ENCODE data around the gene ROCK2. TPM values are rescaled to one million over a fixed set of nuclear protein-coding genes. Genes with fewer than 3 reads are reported as not detected.

The ROCK2 gene
- 10 to 100 TPM; 33.3 to 42.9 (median 38.3) TPM for polyA plus RNA-seq (ENCODE audit: insufficient read length in 4 of 4)

- DNase-seq (ENCODE audit: low read depth in 4 of 4, low spot score in 2 of 4) = peak in 3 of 4 donors; percentile 74 to 80 (median 78)
These were observed at the start of gene ROCK2 for GRCh38 chr2:11344342-11344955. Gene ROCK2 (minus strand): TSS chr2:11344636. CDS start chr2:11344136, 500 bp downstream.

GRCh38 chr2:11393711-11394236 lies 49.3 kb upstream of the ROCK2 start:
- no peak for DNase-seq (ENCODE audit: low read depth in 4 of 4, low spot score in 2 of 4)

- DNase-seq (ENCODE audit: low read depth in 4 of 4, low spot score in 2 of 4) = no peak
These were observed 47.5 kb upstream of the ROCK2 start for GRCh38 chr2:11391942-11392266.

GRCh38 chr2:11390399-11390658 lies 45.9 kb upstream of the ROCK2 start:
- DNase-seq (ENCODE audit: low read depth in 4 of 4, low spot score in 2 of 4) = no peak

GRCh38 chr2:11389551-11390398 lies 45.3 kb upstream of the ROCK2 start:
- DNase-seq (ENCODE audit: low read depth in 4 of 4, low spot score in 2 of 4) = peak in 1 of 4 donors; percentile 67

- no peak for DNase-seq (ENCODE audit: low read depth in 4 of 4, low spot score in 2 of 4)
These were observed 44.6 kb upstream of the ROCK2 start for GRCh38 chr2:11389052-11389420.

GRCh38 chr2:11388262-11389051 lies 44.0 kb upstream of the ROCK2 start:
- DNase-seq (ENCODE audit: low read depth in 4 of 4, low spot score in 2 of 4) = no peak

- DNase-seq (ENCODE audit: low read depth in 4 of 4, low spot score in 2 of 4) = no peak
These were observed 43.4 kb upstream of the ROCK2 start for GRCh38 chr2:11387843-11388242.

- DNase-seq (ENCODE audit: low read depth in 4 of 4, low spot score in 2 of 4) = no peak
These were observed 42.6 kb upstream of the ROCK2 start for GRCh38 chr2:11387100-11387390.

- no peak for DNase-seq (ENCODE audit: low read depth in 4 of 4, low spot score in 2 of 4)
These were observed 41.4 kb upstream of the ROCK2 start for GRCh38 chr2:11385847-11386246.

- no peak for DNase-seq (ENCODE audit: low read depth in 4 of 4, low spot score in 2 of 4)
These were observed 40.8 kb upstream of the ROCK2 start for GRCh38 chr2:11385216-11385615.

GRCh38 chr2:11379558-11379957 lies 35.1 kb upstream of the ROCK2 start:
- DNase-seq (ENCODE audit: low read depth in 4 of 4, low spot score in 2 of 4) = no peak

- no peak for DNase-seq (ENCODE audit: low read depth in 4 of 4, low spot score in 2 of 4)
These were observed 33.6 kb upstream of the ROCK2 start for GRCh38 chr2:11377928-11378545.

GRCh38 chr2:11376071-11376470 lies 31.6 kb upstream of the ROCK2 start:
- DNase-seq (ENCODE audit: low read depth in 4 of 4, low spot score in 2 of 4) = no peak

- DNase-seq (ENCODE audit: low read depth in 4 of 4, low spot score in 2 of 4) = no peak
These were observed 31.2 kb upstream of the ROCK2 start for GRCh38 chr2:11375689-11376027.

- DNase-seq (ENCODE audit: low read depth in 4 of 4, low spot score in 2 of 4) = no peak
These were observed 30.7 kb upstream of the ROCK2 start for GRCh38 chr2:11375025-11375688.

- DNase-seq (ENCODE audit: low read depth in 4 of 4, low spot score in 2 of 4) = no peak
These were observed 28.7 kb upstream of the ROCK2 start for GRCh38 chr2:11373096-11373495.

- no peak for DNase-seq (ENCODE audit: low read depth in 4 of 4, low spot score in 2 of 4)
These were observed 26.9 kb upstream of the ROCK2 start for GRCh38 chr2:11371092-11371937.

GRCh38 chr2:11370377-11371091 lies 26.1 kb upstream of the ROCK2 start:
- DNase-seq (ENCODE audit: low read depth in 4 of 4, low spot score in 2 of 4) = no peak
